HEK293T (cell line): ENCODE measurements around the gene GNG2.

Experiments
- CTCF ChIA-PET: fragments of 350-600 bp; formaldehyde crosslinking; extraction: SDS; loops from one replicate; lab custom pipeline; 2021; ENCODE audit warnings: antibody characterized with exemption, inconsistent platforms; lab: Yijun Ruan, JAX
- POLR2A ChIA-PET: fragments of 350-600 bp; formaldehyde crosslinking; extraction: SDS; loops from one replicate; lab custom pipeline; 2020; ENCODE audit warnings: antibody characterized with exemption, inconsistent platforms; lab: Yijun Ruan, JAX
- DNase-seq: peaks from one replicate; pipeline ENCODE4 v3.0.0; 2012; ENCODE audit warnings: mixed read lengths; ENCODE audit errors: extremely low spot score
- ARNT ChIP-seq: fragments of 450-650 bp; IDR thresholded peaks from 2 replicates; pipeline ENCODE4 v1.6.1; 2017; ENCODE audit warnings: mild to moderate bottlenecking
- BHLHE40 ChIP-seq: fragments of 450-650 bp; IDR thresholded peaks from 2 replicates; pipeline ENCODE4 v1.6.1; 2016; ENCODE audit warnings: mild to moderate bottlenecking, moderate library complexity, borderline replicate concordance
- CTBP1 ChIP-seq: fragments of 450-650 bp; IDR thresholded peaks from 2 replicates; pipeline ENCODE4 v1.6.1; 2016; ENCODE audit warnings: borderline replicate concordance
- ELF4 ChIP-seq: fragments of 450-650 bp; IDR thresholded peaks from 2 replicates; pipeline ENCODE4 v1.6.1; 2017; ENCODE audit warnings: antibody characterized with exemption
- FOXA1 ChIP-seq: fragments of 450-650 bp; IDR thresholded peaks from 2 replicates; pipeline ENCODE4 v1.6.1; 2016; ENCODE audit warnings: mild to moderate bottlenecking
- FOXK2 ChIP-seq: fragments of 450-650 bp; IDR thresholded peaks from 2 replicates; pipeline ENCODE4 v1.6.1; 2016; ENCODE audit warnings: mild to moderate bottlenecking
- FOXM1 ChIP-seq: fragments of 450-650 bp; IDR thresholded peaks from 2 replicates; pipeline ENCODE4 v1.6.1; 2017; ENCODE audit warnings: mild to moderate bottlenecking, borderline replicate concordance
- HDGF ChIP-seq: fragments of 450-650 bp; IDR thresholded peaks from 2 replicates; pipeline ENCODE4 v1.6.1; 2017; ENCODE audit warnings: antibody characterized with exemption, borderline replicate concordance
- L3MBTL2 ChIP-seq: fragments of 450-650 bp; conservative IDR thresholded peaks from 2 replicates; pipeline ENCODE4 v1.6.1; 2016; ENCODE audit warnings: mild to moderate bottlenecking
- LEF1 ChIP-seq: fragments of 450-650 bp; IDR thresholded peaks from 2 replicates; pipeline ENCODE4 v1.6.1; 2017; ENCODE audit warnings: mild to moderate bottlenecking, borderline replicate concordance
- NFRKB ChIP-seq: fragments of 450-650 bp; IDR thresholded peaks from 2 replicates; pipeline ENCODE4 v1.6.1; 2016; ENCODE audit warnings: mild to moderate bottlenecking, moderate library complexity
- PKNOX1 ChIP-seq: fragments of 450-650 bp; IDR thresholded peaks from 2 replicates; pipeline ENCODE4 v1.6.1; 2016
- SP1 ChIP-seq: fragments of 450-650 bp; IDR thresholded peaks from 2 replicates; pipeline ENCODE4 v1.6.1; 2017
- SUZ12 ChIP-seq: fragments of 450-650 bp; IDR thresholded peaks from 2 replicates; pipeline ENCODE4 v1.6.1; 2016; ENCODE audit warnings: mild to moderate bottlenecking
- TARDBP ChIP-seq: fragments of 450-650 bp; IDR thresholded peaks from 2 replicates; pipeline ENCODE4 v1.6.1; 2016
- ZNF384 ChIP-seq: fragments of 450-650 bp; IDR thresholded peaks from 2 replicates; pipeline ENCODE4 v1.6.1; 2016

The GNG2 gene

GRCh38 chr14:51929910-51930682, 69.7 kb downstream of the GNG2 start:
- POLR2A ChIA-PET = no interaction called here
- no peak for DNase-seq
- CTCF ChIA-PET = no interaction called here
- TF ChIP-seq LEF1 (no peak), ARNT (no peak), PKNOX1 (no peak), ZNF384 (no peak), SUZ12 (no peak), L3MBTL2 (no peak), CTBP1 (no peak), HDGF (no peak), FOXA1 (no peak), BHLHE40 (no peak)

- ChIA-PET POLR2A (no interaction called here), CTCF (no interaction called here)
- no peak for DNase-seq
- TF ChIP-seq ARNT (no peak), HDGF (no peak), FOXK2 (no peak), FOXA1 (no peak), TARDBP (no peak), CTBP1 (no peak), L3MBTL2 (no peak), SP1 (no peak), PKNOX1 (no peak), ELF4 (no peak)
Observed at GRCh38 chr14:51931308-51931707, 70.9 kb downstream of the GNG2 start.

- CTCF ChIA-PET = no interaction called here
- TF ChIP-seq ZNF384 = no peak
- TF ChIP-seq CTBP1 = no peak
- no peak for TF ChIP-seq HDGF
- no peak for TF ChIP-seq L3MBTL2
- TF ChIP-seq FOXA1 = no peak
- TF ChIP-seq SP1 = no peak
- TF ChIP-seq PKNOX1 = no peak
- TF ChIP-seq SUZ12 = no peak
- TF ChIP-seq ELF4 = no peak
- TF ChIP-seq FOXM1 = no peak
- no peak for TF ChIP-seq BHLHE40
- TF ChIP-seq ARNT = no peak
- no peak for TF ChIP-seq FOXK2
- no peak for TF ChIP-seq TARDBP
- no peak for TF ChIP-seq LEF1
- no peak for TF ChIP-seq NFRKB
- DNase-seq = no peak
- POLR2A ChIA-PET = no interaction called here
Observed at GRCh38 chr14:51933191-51933590, 72.8 kb downstream of the GNG2 start.

GRCh38 chr14:51938137-51938536, 77.7 kb downstream of the GNG2 start:
- TF ChIP-seq FOXA1 (no peak), LEF1 (no peak), SUZ12 (no peak)
- ChIA-PET CTCF (no interaction called here), POLR2A (no interaction called here)
- no peak for DNase-seq

- ChIA-PET POLR2A (no interaction called here), CTCF (no interaction called here)
- no peak for TF ChIP-seq TARDBP
- TF ChIP-seq NFRKB = no peak
- TF ChIP-seq ARNT = no peak
- no peak for TF ChIP-seq LEF1
- TF ChIP-seq ZNF384 = no peak
- no peak for TF ChIP-seq HDGF
- TF ChIP-seq SUZ12 = no peak
- TF ChIP-seq FOXA1 = no peak
- no peak for TF ChIP-seq CTBP1
- TF ChIP-seq FOXK2 = no peak
- TF ChIP-seq ELF4 = no peak
- no peak for TF ChIP-seq PKNOX1
- no peak for TF ChIP-seq BHLHE40
- DNase-seq = no peak
Observed at GRCh38 chr14:51938821-51939220, 78.4 kb downstream of the GNG2 start.

- TF ChIP-seq PKNOX1 = no peak
- no peak for TF ChIP-seq LEF1
- TF ChIP-seq NFRKB = no peak
- no peak for TF ChIP-seq SP1
- no peak for DNase-seq
- ChIA-PET CTCF (no interaction called here), POLR2A (no interaction called here)
Observed at GRCh38 chr14:51939226-51939625, 78.8 kb downstream of the GNG2 start.
